SH-SY5Y (cell line): ENCODE measurements around the gene DOCK3.

Source experiments
- GATA2 ChIP-seq: IDR thresholded peaks from 2 replicates; pipeline ENCODE4 v1.6.1; 2011; ENCODE audit warnings: mild to moderate bottlenecking, low read depth, low read length
- GATA3 ChIP-seq: IDR thresholded peaks from 2 replicates; pipeline ENCODE4 v1.6.1; 2011; ENCODE audit warnings: low read depth, mild to moderate bottlenecking, low read length, moderate library complexity

DNA sequence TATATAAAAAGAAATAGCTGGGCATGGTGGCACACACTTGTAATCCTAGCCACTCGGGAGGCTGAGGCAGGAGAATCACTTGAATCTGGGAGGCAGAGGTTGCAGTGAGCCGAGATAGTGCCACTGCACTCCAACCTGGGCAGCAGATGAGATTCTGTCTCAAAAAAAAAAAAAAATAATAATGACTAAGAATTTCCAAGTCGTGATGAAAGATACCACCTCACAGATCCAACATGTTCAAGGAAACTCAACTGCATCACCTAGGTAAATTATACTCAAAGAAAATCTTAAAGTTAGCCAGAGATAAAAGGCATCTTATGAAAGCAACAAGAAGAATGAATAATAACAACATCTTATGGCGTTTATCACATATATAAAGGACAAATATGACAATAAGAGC is 50.1 kb downstream of the DOCK3 start:
- TF ChIP-seq GATA3 = no peak
- TF ChIP-seq GATA2 = no peak
